Measurements from ENCODE around the gene NFIX. TPM values are rescaled to one million over a fixed set of nuclear protein-coding genes. Genes with fewer than 3 reads are reported as not detected.

The NFIX gene
- total and polyA plus RNA-seq, 2 experiments from 2014 or later = 0.06 to 0.14 TPM

GRCh38 chr19:12953799-12954611 lies 41.3 kb upstream of the NFIX start:
- peaks cover 29% of the 10 kb centered on the region for H3K4me1 Mint-ChIP-seq
- Histone ChIP-seq H3K4me1 (ENCODE audit: insufficient read depth) (peaks cover 16% of the 10 kb centered on the region), H3K9me2 (ENCODE audit: insufficient read depth) (no peaks in the 10 kb centered on the region), H3K36me3 (ENCODE audit: insufficient read depth) (peaks cover 13% of the 10 kb centered on the region; the same call in 1 of the 2 replicates), H2AFZ (no peak overlapping the region), H3K4me3 (no peak overlapping the region), H3K27ac (ENCODE audit: low read depth) (peak overlapping the region; percentile 78; the same call in 1 of the 2 replicates), H3F3A (replicated peaks; ENCODE audit: low read depth) (peaks cover 34% of the 10 kb centered on the region), H4K20me1 (replicated peaks; ENCODE audit: insufficient read depth) (peaks cover 12% of the 10 kb centered on the region; the same call in 1 of the 2 replicates), H3K4me2 (no peak overlapping the region), H3K79me2 (replicated peaks; ENCODE audit: insufficient read depth) (peaks cover 33% of the 10 kb centered on the region), H3K27me3 (ENCODE audit: insufficient read depth) (no peaks in the 10 kb centered on the region)
- DNase-seq (ENCODE audit: low spot score) (no peak), ATAC-seq (no peak)
- H3K4me3 Mint-ChIP-seq = peak overlapping the region; percentile 52; the same call in 2 of the 3 replicates
- TF ChIP-seq JUNB (IDR thresholded peaks at IDR 0.05; ENCODE audit: unreplicated experiment) (no peak), EZH2 (IDR thresholded peaks at IDR 0.05; ENCODE audit: low read depth, unreplicated experiment) (no peak), STAT1 (IDR thresholded peaks at IDR 0.05; ENCODE audit: unreplicated experiment) (no peak), CTCF (conservative IDR thresholded peaks at IDR 0.05; ENCODE audit: low read depth in 2 of 2) (no peak), POLR2AphosphoS5 (IDR thresholded peaks at IDR 0.05; ENCODE audit: low read depth) (no peak), ZNF331 (CRISPR knock-in tag; IDR thresholded peaks at IDR 0.05; ENCODE audit: low read depth) (no peak), EZH2phosphoT487 (IDR thresholded peaks at IDR 0.05; ENCODE audit: unreplicated experiment) (no peak), CREB1 (CRISPR knock-in tag; IDR thresholded peaks at IDR 0.05; ENCODE audit: low read depth) (no peak), ZNF114 (CRISPR knock-in tag; IDR thresholded peaks at IDR 0.05) (no peak), REST (IDR thresholded peaks at IDR 0.05; ENCODE audit: unreplicated experiment) (no peak)
- TF ChIP-seq, protein P1, sequence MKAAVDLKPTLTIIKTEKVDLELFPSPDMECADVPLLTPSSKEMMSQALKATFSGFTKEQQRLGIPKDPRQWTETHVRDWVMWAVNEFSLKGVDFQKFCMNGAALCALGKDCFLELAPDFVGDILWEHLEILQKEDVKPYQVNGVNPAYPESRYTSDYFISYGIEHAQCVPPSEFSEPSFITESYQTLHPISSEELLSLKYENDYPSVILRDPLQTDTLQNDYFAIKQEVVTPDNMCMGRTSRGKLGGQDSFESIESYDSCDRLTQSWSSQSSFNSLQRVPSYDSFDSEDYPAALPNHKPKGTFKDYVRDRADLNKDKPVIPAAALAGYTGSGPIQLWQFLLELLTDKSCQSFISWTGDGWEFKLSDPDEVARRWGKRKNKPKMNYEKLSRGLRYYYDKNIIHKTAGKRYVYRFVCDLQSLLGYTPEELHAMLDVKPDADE (IDR thresholded peaks at IDR 0.05) = no peak
- TF ChIP-seq, protein P2, sequence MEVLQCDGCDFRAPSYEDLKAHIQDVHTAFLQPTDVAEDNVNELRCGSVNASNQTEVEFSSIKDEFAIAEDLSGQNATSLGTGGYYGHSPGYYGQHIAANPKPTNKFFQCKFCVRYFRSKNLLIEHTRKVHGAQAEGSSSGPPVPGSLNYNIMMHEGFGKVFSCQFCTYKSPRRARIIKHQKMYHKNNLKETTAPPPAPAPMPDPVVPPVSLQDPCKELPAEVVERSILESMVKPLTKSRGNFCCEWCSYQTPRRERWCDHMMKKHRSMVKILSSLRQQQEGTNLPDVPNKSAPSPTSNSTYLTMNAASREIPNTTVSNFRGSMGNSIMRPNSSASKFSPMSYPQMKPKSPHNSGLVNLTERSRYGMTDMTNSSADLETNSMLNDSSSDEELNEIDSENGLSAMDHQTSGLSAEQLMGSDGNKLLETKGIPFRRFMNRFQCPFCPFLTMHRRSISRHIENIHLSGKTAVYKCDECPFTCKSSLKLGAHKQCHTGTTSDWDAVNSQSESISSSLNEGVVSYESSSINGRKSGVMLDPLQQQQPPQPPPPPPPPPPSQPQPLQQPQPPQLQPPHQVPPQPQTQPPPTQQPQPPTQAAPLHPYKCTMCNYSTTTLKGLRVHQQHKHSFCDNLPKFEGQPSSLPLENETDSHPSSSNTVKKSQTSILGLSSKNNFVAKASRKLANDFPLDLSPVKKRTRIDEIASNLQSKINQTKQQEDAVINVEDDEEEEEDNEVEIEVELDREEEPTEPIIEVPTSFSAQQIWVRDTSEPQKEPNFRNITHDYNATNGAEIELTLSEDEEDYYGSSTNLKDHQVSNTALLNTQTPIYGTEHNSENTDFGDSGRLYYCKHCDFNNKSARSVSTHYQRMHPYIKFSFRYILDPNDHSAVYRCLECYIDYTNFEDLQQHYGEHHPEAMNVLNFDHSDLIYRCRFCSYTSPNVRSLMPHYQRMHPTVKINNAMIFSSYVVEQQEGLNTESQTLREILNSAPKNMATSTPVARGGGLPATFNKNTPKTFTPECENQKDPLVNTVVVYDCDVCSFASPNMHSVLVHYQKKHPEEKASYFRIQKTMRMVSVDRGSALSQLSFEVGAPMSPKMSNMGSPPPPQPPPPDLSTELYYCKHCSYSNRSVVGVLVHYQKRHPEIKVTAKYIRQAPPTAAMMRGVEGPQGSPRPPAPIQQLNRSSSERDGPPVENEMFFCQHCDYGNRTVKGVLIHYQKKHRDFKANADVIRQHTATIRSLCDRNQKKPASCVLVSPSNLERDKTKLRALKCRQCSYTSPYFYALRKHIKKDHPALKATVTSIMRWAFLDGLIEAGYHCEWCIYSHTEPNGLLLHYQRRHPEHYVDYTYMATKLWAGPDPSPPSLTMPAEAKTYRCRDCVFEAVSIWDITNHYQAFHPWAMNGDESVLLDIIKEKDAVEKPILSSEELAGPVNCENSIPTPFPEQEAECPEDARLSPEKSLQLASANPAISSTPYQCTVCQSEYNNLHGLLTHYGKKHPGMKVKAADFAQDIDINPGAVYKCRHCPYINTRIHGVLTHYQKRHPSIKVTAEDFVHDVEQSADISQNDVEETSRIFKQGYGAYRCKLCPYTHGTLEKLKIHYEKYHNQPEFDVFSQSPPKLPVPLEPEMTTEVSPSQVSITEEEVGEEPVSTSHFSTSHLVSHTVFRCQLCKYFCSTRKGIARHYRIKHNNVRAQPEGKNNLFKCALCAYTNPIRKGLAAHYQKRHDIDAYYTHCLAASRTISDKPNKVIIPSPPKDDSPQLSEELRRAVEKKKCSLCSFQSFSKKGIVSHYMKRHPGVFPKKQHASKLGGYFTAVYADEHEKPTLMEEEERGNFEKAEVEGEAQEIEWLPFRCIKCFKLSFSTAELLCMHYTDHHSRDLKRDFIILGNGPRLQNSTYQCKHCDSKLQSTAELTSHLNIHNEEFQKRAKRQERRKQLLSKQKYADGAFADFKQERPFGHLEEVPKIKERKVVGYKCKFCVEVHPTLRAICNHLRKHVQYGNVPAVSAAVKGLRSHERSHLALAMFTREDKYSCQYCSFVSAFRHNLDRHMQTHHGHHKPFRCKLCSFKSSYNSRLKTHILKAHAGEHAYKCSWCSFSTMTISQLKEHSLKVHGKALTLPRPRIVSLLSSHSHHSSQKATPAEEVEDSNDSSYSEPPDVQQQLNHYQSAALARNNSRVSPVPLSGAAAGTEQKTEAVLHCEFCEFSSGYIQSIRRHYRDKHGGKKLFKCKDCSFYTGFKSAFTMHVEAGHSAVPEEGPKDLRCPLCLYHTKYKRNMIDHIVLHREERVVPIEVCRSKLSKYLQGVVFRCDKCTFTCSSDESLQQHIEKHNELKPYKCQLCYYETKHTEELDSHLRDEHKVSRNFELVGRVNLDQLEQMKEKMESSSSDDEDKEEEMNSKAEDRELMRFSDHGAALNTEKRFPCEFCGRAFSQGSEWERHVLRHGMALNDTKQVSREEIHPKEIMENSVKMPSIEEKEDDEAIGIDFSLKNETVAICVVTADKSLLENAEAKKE (CRISPR knock-in tag; IDR thresholded peaks at IDR 0.05) = no peak
- H3K9me3 Mint-ChIP-seq = no peaks in the 10 kb centered on the region; the same call in 1 of the 3 replicates
- H3K27me3 Mint-ChIP-seq (ENCODE audit: insufficient read depth, low read depth, poor library complexity) = peaks cover 30% of the 10 kb centered on the region
- H3K36me3 Mint-ChIP-seq (ENCODE audit: low read depth) = peaks cover 67% of the 10 kb centered on the region
- no peak overlapping the region for H3K27ac Mint-ChIP-seq

All from GM23338 (cell line).